Measurements from ENCODE around the gene TMC8. TPM values are rescaled to one million over a fixed set of nuclear protein-coding genes. Genes with fewer than 3 reads are reported as not detected.

Gene TMC8
- total and polyA plus RNA-seq, 2 donors (not counting 3 experiments of a cell fraction or from before 2014, with no cell fraction given), result 0.07 to 1.3 TPM

- DNase-seq (ENCODE audit: low read depth, low spot score) (peak; percentile 52), FAIRE-seq (peak; percentile 38)
- ChIA-PET CTCF (interaction anchor here (0.6 to 4.9 kb wide), 25 partner anchors 10 to 245 kb away, joined by 3 to 57 read pairs (median 5); partner anchors contain the start of genes AFMID, TK1 and TMC6), POLR2A (interaction anchor here (0.8 kb wide), 1 partner anchor 9 kb away, joined by 3 read pairs; no protein-coding TSS in a partner anchor)
- Histone ChIP-seq H3K9ac (replicated peaks; ENCODE audit: extremely low read depth, insufficient read depth, low read length) (no peak overlapping the region), H3K4me1 (ENCODE audit: control insufficient read depth, extremely low read depth, insufficient read depth, low read length) (peaks cover 8% of the 10 kb centered on the region), H3K27ac (ENCODE audit: insufficient read depth, low read depth, low read length) (no peak overlapping the region), H3K4me2 (ENCODE audit: insufficient read depth, low read length) (no peak overlapping the region), H3K36me3 (ENCODE audit: control insufficient read depth in 2 of 2, extremely low read depth in 1 of 2, insufficient read depth in 2 of 2, low read length in 2 of 2) (peaks cover 0 to 2% of the 10 kb centered on the region in 2 experiments), H2AFZ (ENCODE audit: low read depth, low read length) (no peak overlapping the region), H3K9me1 (replicated peaks; ENCODE audit: control insufficient read depth, extremely low read depth, insufficient read depth, low read length) (no peaks in the 10 kb centered on the region), H3K79me2 (ENCODE audit: control insufficient read depth, insufficient read depth, low read length) (no peaks in the 10 kb centered on the region), H3K9me3 (replicated peaks; ENCODE audit: control insufficient read depth, insufficient read depth, low read length) (no peaks in the 10 kb centered on the region), H3K27me3 (ENCODE audit: control insufficient read depth in 2 of 2, insufficient read depth in 2 of 2, low read length in 2 of 2) (no peaks in the 10 kb centered on the region), H4K20me1 (replicated peaks; ENCODE audit: control insufficient read depth, extremely low read depth, insufficient read depth, low read length) (no peaks in the 10 kb centered on the region), H3K4me3 (replicated peaks in 1 of 3; ENCODE audit: insufficient read depth in 1 of 3, low read depth in 1 of 3, low read length in 3 of 3) (no peak overlapping the region)
- dilution Hi-C loops (cut with MboI; ENCODE audit: extremely low pct_ligation_motif_present, low sequenced_read_pairs), result no loop called here
- intact Hi-C loops (cut with micrococcal nuclease), result loop anchor here (1.0 to 5.0 kb wide), 3 partner anchors 64 to 159 kb away; no protein-coding TSS in a partner anchor
- TF ChIP-seq, protein P1, sequence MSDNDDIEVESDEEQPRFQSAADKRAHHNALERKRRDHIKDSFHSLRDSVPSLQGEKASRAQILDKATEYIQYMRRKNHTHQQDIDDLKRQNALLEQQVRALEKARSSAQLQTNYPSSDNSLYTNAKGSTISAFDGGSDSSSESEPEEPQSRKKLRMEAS (IDR thresholded peaks at IDR 0.05; ENCODE audit: insufficient read depth, insufficient read length), result peak; percentile 44
- TF ChIP-seq EZH2 (IDR thresholded peaks at IDR 0.05; ENCODE audit: borderline replicate concordance, low read depth, low read length, severe bottlenecking), result no peak
- TF ChIP-seq, protein P2, sequence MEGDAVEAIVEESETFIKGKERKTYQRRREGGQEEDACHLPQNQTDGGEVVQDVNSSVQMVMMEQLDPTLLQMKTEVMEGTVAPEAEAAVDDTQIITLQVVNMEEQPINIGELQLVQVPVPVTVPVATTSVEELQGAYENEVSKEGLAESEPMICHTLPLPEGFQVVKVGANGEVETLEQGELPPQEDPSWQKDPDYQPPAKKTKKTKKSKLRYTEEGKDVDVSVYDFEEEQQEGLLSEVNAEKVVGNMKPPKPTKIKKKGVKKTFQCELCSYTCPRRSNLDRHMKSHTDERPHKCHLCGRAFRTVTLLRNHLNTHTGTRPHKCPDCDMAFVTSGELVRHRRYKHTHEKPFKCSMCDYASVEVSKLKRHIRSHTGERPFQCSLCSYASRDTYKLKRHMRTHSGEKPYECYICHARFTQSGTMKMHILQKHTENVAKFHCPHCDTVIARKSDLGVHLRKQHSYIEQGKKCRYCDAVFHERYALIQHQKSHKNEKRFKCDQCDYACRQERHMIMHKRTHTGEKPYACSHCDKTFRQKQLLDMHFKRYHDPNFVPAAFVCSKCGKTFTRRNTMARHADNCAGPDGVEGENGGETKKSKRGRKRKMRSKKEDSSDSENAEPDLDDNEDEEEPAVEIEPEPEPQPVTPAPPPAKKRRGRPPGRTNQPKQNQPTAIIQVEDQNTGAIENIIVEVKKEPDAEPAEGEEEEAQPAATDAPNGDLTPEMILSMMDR (IDR thresholded peaks at IDR 0.05; ENCODE audit: extremely low read depth in 1 of 2, insufficient read depth in 1 of 2, low read depth in 1 of 2, low read length in 2 of 2), result peak; percentile 96 to 98
- BruUV-seq (replicated peaks), result no TSS peak
Observed at GRCh38 chr17:78176548-78177025, 46.0 kb downstream of the TMC8 start.

DNA sequence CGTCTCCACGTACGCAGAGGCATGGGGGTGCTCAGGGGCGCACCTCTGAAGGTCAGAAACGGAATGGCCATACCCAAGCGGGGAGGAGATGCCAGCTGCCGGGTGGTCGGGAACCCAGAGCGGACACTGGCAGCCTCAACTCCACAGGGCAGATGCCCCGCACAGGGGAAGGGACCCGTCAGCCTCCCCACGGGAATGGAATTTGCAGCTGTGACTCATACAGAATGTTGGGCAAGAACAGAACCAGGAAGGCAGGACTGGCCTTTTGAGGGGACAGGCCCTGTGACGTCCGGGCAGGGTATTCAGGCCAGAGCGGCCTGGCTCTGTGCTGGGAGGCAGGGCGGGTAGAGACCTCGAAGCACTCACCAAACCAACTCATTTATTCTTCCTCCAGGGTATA lies 48.8 kb downstream of the TMC8 start:
- no peak overlapping the region for H3K27ac ChIP-seq (ENCODE audit: insufficient read depth, low read depth, low read length)
- peaks cover 7% of the 10 kb centered on the region for H3K4me1 ChIP-seq (ENCODE audit: control insufficient read depth, extremely low read depth, insufficient read depth, low read length)
- ChIA-PET CTCF (no interaction called here), POLR2A (no interaction called here)
- no peak overlapping the region for H3K4me3 ChIP-seq (replicated peaks in 1 of 3; ENCODE audit: insufficient read depth in 1 of 3, low read depth in 1 of 3, low read length in 3 of 3)
- no peak for DNase-seq (ENCODE audit: low read depth, low spot score)
- H3K9me1 ChIP-seq (replicated peaks; ENCODE audit: control insufficient read depth, extremely low read depth, insufficient read depth, low read length), result no peaks in the 10 kb centered on the region
- no peaks in the 10 kb centered on the region for H4K20me1 ChIP-seq (replicated peaks; ENCODE audit: control insufficient read depth, extremely low read depth, insufficient read depth, low read length)
- dilution Hi-C loops (cut with MboI; ENCODE audit: extremely low pct_ligation_motif_present, low sequenced_read_pairs), result no loop called here
- no peak overlapping the region for H2AFZ ChIP-seq (ENCODE audit: low read depth, low read length)
- no peaks in the 10 kb centered on the region for H3K27me3 ChIP-seq (ENCODE audit: control insufficient read depth in 2 of 2, insufficient read depth in 2 of 2, low read length in 2 of 2)
- TF ChIP-seq, protein P2 (IDR thresholded peaks at IDR 0.05; ENCODE audit: extremely low read depth in 1 of 2, insufficient read depth in 1 of 2, low read depth in 1 of 2, low read length in 2 of 2), result no peak
- TF ChIP-seq, protein P1 (IDR thresholded peaks at IDR 0.05; ENCODE audit: insufficient read depth, insufficient read length), result no peak
- TF ChIP-seq MYC (IDR thresholded peaks at IDR 0.05; ENCODE audit: low read depth, low read length) (no peak), GATA2 (IDR thresholded peaks at IDR 0.05; ENCODE audit: insufficient read depth, insufficient read length, low read depth, low read length) (no peak), POLR2A (IDR thresholded peaks at IDR 0.05; ENCODE audit: low read depth, low read length) (no peak), POLR2AphosphoS5 (IDR thresholded peaks at IDR 0.05; ENCODE audit: insufficient read depth, low read depth, low read length) (no peak), EZH2 (IDR thresholded peaks at IDR 0.05; ENCODE audit: borderline replicate concordance, low read depth, low read length, severe bottlenecking) (no peak), FOS (IDR thresholded peaks at IDR 0.05; ENCODE audit: borderline replicate concordance, insufficient read depth, low read length) (no peak), JUN (IDR thresholded peaks at IDR 0.05; ENCODE audit: borderline replicate concordance, insufficient read depth, insufficient read length, low read depth) (no peak)
- BruUV-seq (replicated peaks), result no TSS peak
- no peak overlapping the region for H3K9ac ChIP-seq (replicated peaks; ENCODE audit: extremely low read depth, insufficient read depth, low read length)
- intact Hi-C loops (cut with micrococcal nuclease), result loop anchor here (5.0 kb wide), 1 partner anchor 162 kb away; no protein-coding TSS in a partner anchor
- peaks cover 2% of the 10 kb centered on the region for H3K79me2 ChIP-seq (ENCODE audit: control insufficient read depth, insufficient read depth, low read length)
- H3K4me2 ChIP-seq (ENCODE audit: insufficient read depth, low read length), result no peak overlapping the region
- H3K9me3 ChIP-seq (replicated peaks; ENCODE audit: control insufficient read depth, insufficient read depth, low read length), result no peaks in the 10 kb centered on the region
- no peaks in the 10 kb centered on the region for H3K36me3 ChIP-seq (ENCODE audit: control insufficient read depth in 2 of 2, extremely low read depth in 1 of 2, insufficient read depth in 2 of 2, low read length in 2 of 2)
- FAIRE-seq, result no peak
